HepG2 (cell line): Measurements from ENCODE around the gene IL1RAPL2.

Experiments used
- CBFB ChIP-seq: sonication (generic); formaldehyde crosslinking; IDR thresholded peaks from 2 replicates; pipeline ENCODE4 v1.4.0; 2020; ENCODE audit warnings: missing genetic modification reagents
- FOXJ3 ChIP-seq: sonication (generic); formaldehyde crosslinking; IDR thresholded peaks from 2 replicates; pipeline ENCODE4 v1.4.0; 2020; ENCODE audit warnings: missing genetic modification reagents, mild to moderate bottlenecking, borderline replicate concordance
- MAX ChIP-seq: IDR thresholded peaks from 2 replicates; pipeline ENCODE4 v1.6.1; 2012; ENCODE audit warnings: inconsistent platforms
- ZUFSP ChIP-seq: sonication (generic); formaldehyde crosslinking; IDR thresholded peaks from 2 replicates; pipeline ENCODE4 v1.9.0; 2021; ENCODE audit warnings: missing genetic modification reagents, mild to moderate bottlenecking, borderline replicate concordance

- TF ChIP-seq MAX (no peak), CBFB (CRISPR knock-in tag) (no peak), FOXJ3 (CRISPR knock-in tag) (no peak), ZUFSP (no peak)
Measured at GRCh38 chrX:105038672-105039328, 472.8 kb downstream of the IL1RAPL2 start.
